Fibroblast of lung (primary cell): ENCODE data around the gene MIER1. TPM values are rescaled to one million over a fixed set of nuclear protein-coding genes. Genes with fewer than 3 reads are reported as not detected.

Source experiments
- DNase-seq, 2 donors: peaks; one replicate each; pipeline versions ENCODE4 v3.0.0 to v3.0.0-alpha.2; 2010; ENCODE audit warnings: low read depth in 2 of 2
- H2AFZ ChIP-seq: 2 replicates; pipeline ENCODE4 v1.5.1; 2012; ENCODE audit warnings: low read length, control low read depth, inconsistent platforms
- H3K27ac ChIP-seq: 2 replicates; pipeline ENCODE4 v1.5.1; 2011; ENCODE audit warnings: low read length, control low read depth; ENCODE audit not compliant: insufficient read depth
- H3K27me3 ChIP-seq: 2 replicates; pipeline ENCODE4 v1.5.1; 2011; ENCODE audit warnings: mild to moderate bottlenecking, low read length; ENCODE audit not compliant: control insufficient read depth, insufficient read depth
- H3K36me3 ChIP-seq: 2 replicates; pipeline ENCODE4 v1.5.1; 2011; ENCODE audit warnings: low read length; ENCODE audit not compliant: control insufficient read depth, insufficient read depth
- H3K4me1 ChIP-seq: 2 replicates; pipeline ENCODE4 v1.5.1; 2011; ENCODE audit warnings: low read length; ENCODE audit not compliant: control insufficient read depth, insufficient read depth; ENCODE audit errors: extremely low read depth
- H3K4me2 ChIP-seq: 2 replicates; pipeline ENCODE4 v1.5.1; 2011; ENCODE audit warnings: low read length, control low read depth; ENCODE audit not compliant: insufficient read depth; ENCODE audit errors: extremely low read depth
- H3K4me3 ChIP-seq, 4 experiments: fragments of 200-600 bp in 1 of 4; sonication (generic) in 1 of 4; replicated peaks in 1 of 4; 2 replicates each; pipeline ENCODE4 v1.5.1; 2011 to 2016; ENCODE audit warnings: low read length in 4 of 4, low read depth in 3 of 4, mild to moderate bottlenecking in 3 of 4, control low read depth in 2 of 4, inconsistent platforms in 1 of 4, mixed read lengths in 1 of 4; ENCODE audit not compliant: insufficient read depth in 1 of 4; ENCODE audit errors: control extremely low read depth in 1 of 4
- H3K79me2 ChIP-seq: 2 replicates; pipeline ENCODE4 v1.5.1; 2012; ENCODE audit warnings: mild to moderate bottlenecking, low read length, inconsistent platforms; ENCODE audit not compliant: control insufficient read depth, insufficient read depth
- H3K9ac ChIP-seq: 2 replicates; pipeline ENCODE4 v1.5.1; 2011; ENCODE audit warnings: mild to moderate bottlenecking, low read length, control low read depth; ENCODE audit not compliant: insufficient read depth
- H3K9me3 ChIP-seq: 2 replicates; pipeline ENCODE4 v1.5.1; 2012; ENCODE audit warnings: low read depth, low read length; ENCODE audit not compliant: control insufficient read depth, insufficient read depth
- H4K20me1 ChIP-seq: 2 replicates; pipeline ENCODE4 v1.5.1; 2011; ENCODE audit warnings: low read length; ENCODE audit not compliant: control insufficient read depth, insufficient read depth; ENCODE audit errors: extremely low read depth
- CTCF ChIP-seq, 2 donors: IDR thresholded peaks in 1 of 2; conservative IDR thresholded peaks in 1 of 2; 1 replicate in 1 of 2; 2 replicates in 1 of 2; pipeline ENCODE4 v1.5.1; 2011 to 2012; ENCODE audit warnings: low read length in 2 of 2, control low read depth in 1 of 2, inconsistent platforms in 1 of 2, low read depth in 1 of 2, mild to moderate bottlenecking in 1 of 2
- EZH2 ChIP-seq: IDR thresholded peaks from 2 replicates; pipeline ENCODE4 v1.5.1; 2012; ENCODE audit warnings: low read length, control low read depth, mild to moderate bottlenecking; ENCODE audit errors: missing control alignments
- polyA plus RNA-seq, 2 donors: library from polyadenylated mRNA; depleted of rRNA in 1 of 2; stranded (reverse) in 1 of 2; unstranded in 1 of 2; fragments of >200 nt; gene quantifications; 2 replicates each; pipeline ENCODE4 v1.2.1, GENCODE V29; 2011 to 2012; ENCODE audit warnings: missing spikeins in 1 of 2
- total RNA-seq: library from RNA; depleted of rRNA; stranded (reverse); fragments of >200 nt; gene quantifications from 2 replicates; pipeline ENCODE4 v1.2.1, GENCODE V29; 2014

The MIER1 gene
- total and polyA plus RNA-seq, 2 donors (not counting 1 experiment from before 2014, with no cell fraction given): 31.3 to 35.5 TPM

- H3K4me2 ChIP-seq: peak overlapping the region; percentile 59
Measured at GRCh38 chr1:66981679-66982078, 56.9 kb downstream of the MIER1 start.

GRCh38 chr1:66982561-66983260 is 57.9 kb downstream of the MIER1 start:
- H3K9ac ChIP-seq: no peak overlapping the region
- H3K27me3 ChIP-seq: no peaks in the 10 kb centered on the region
- H3K9me3 ChIP-seq: no peaks in the 10 kb centered on the region
- no peak overlapping the region for H3K27ac ChIP-seq
- DNase-seq: no peak
- no peaks in the 10 kb centered on the region for H4K20me1 ChIP-seq
- peaks cover 8% of the 10 kb centered on the region for H3K36me3 ChIP-seq
- peaks cover 5% of the 10 kb centered on the region for H3K4me1 ChIP-seq
- TF ChIP-seq CTCF (conservative IDR thresholded peaks at IDR 0.05 in 1 of 2, IDR thresholded peaks at IDR 0.05 in 1 of 2; ENCODE audit: low read depth in 1 of 2, low read length in 2 of 2) (no peak), EZH2 (no peak)
- H3K4me2 ChIP-seq: no peak overlapping the region
- H3K79me2 ChIP-seq: no peaks in the 10 kb centered on the region
- no peak overlapping the region for H3K4me3 ChIP-seq
- no peak overlapping the region for H2AFZ ChIP-seq

More at GRCh38 chr1:66981679-66982078, 56.9 kb downstream of the MIER1 start:
- H3K4me1 ChIP-seq: peaks cover 5% of the 10 kb centered on the region
- no peaks in the 10 kb centered on the region for H3K27me3 ChIP-seq
- no peaks in the 10 kb centered on the region for H3K9me3 ChIP-seq
- no peak overlapping the region for H2AFZ ChIP-seq
- DNase-seq: peak in 1 of 2 donors; percentile 44
- no peak overlapping the region for H3K27ac ChIP-seq
- no peak overlapping the region for H3K9ac ChIP-seq
- H4K20me1 ChIP-seq: no peaks in the 10 kb centered on the region
- no peaks in the 10 kb centered on the region for H3K79me2 ChIP-seq
- peak overlapping the region in 2 of 4 experiments; percentile 14 to 50 for H3K4me3 ChIP-seq
- H3K36me3 ChIP-seq: peaks cover 8% of the 10 kb centered on the region
- TF ChIP-seq EZH2 (no peak), CTCF (conservative IDR thresholded peaks at IDR 0.05 in 1 of 2, IDR thresholded peaks at IDR 0.05 in 1 of 2; ENCODE audit: low read depth in 1 of 2, low read length in 2 of 2) (no peak)

- Histone ChIP-seq H3K36me3 (peaks cover 6% of the 10 kb centered on the region), H2AFZ (no peak overlapping the region), H3K4me2 (no peak overlapping the region), H3K4me3 (no peak overlapping the region), H3K79me2 (no peaks in the 10 kb centered on the region), H3K27me3 (no peaks in the 10 kb centered on the region), H3K4me1 (peaks cover 5% of the 10 kb centered on the region), H3K27ac (no peak overlapping the region), H3K9me3 (no peaks in the 10 kb centered on the region), H4K20me1 (no peaks in the 10 kb centered on the region), H3K9ac (no peak overlapping the region)
- DNase-seq: no peak
- TF ChIP-seq EZH2: no peak
- no peak for TF ChIP-seq CTCF (conservative IDR thresholded peaks at IDR 0.05 in 1 of 2, IDR thresholded peaks at IDR 0.05 in 1 of 2; ENCODE audit: low read depth in 1 of 2, low read length in 2 of 2)
Measured at GRCh38 chr1:66984491-66984890, 59.7 kb downstream of the MIER1 start.
